ENCODE data around the gene FBXW7.

Gene FBXW7

GRCh38 chr4:152322656-152323055 lies 213.2 kb downstream of the FBXW7 start:
- DNase-seq: no peak

DNA sequence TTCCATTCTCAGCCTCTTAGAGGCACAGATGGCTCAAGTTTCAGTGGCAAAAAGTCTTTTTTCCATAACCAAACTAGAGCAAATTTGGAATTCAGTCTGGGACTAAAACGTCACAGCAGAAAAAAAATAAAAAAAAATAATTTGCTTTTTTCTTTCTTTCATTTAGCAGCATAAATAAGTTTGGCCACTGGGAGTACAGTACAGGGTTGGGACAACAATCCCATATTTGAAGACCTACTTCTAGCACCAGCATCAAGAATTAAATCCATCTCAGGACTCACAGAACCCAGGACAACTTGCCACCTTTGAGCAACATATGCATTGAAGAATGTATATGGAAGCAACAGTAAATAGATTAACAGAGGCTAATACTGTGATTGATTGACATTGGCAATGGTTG lies 214.0 kb downstream of the FBXW7 start:
- no peak for DNase-seq

GRCh38 chr4:152321398-152321797 lies 214.5 kb downstream of the FBXW7 start:
- no peak for DNase-seq

GRCh38 chr4:152316969-152317368 lies 218.9 kb downstream of the FBXW7 start:
- DNase-seq: no peak

GRCh38 chr4:152310257-152310656 lies 225.6 kb downstream of the FBXW7 start:
- no peak for DNase-seq

GRCh38 chr4:152309418-152309817 lies 226.5 kb downstream of the FBXW7 start:
- no peak for DNase-seq

- DNase-seq: no peak
Observed at GRCh38 chr4:152308951-152309350, 226.9 kb downstream of the FBXW7 start.

DNA sequence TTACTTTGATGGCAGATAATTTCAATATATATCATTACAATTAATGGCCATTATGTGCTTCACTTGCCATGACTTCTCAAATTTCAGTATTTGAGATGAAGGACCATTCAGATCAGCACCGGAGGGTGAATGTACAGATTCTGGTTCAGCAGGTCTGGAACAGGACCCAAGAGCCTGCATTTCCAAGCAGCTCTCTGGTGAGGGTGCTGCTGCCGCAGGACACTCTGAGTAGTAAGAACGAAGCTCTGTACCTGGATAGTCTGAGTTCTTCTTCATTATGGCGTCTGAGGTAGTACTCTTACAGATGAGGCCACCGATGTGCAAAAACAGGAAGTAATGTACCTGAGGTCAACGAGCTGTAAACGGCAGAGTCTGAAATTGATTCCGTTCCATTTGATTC lies 228.2 kb downstream of the FBXW7 start:
- no peak for DNase-seq

GRCh38 chr4:152306541-152306940 lies 229.4 kb downstream of the FBXW7 start:
- no peak for DNase-seq

DNA sequence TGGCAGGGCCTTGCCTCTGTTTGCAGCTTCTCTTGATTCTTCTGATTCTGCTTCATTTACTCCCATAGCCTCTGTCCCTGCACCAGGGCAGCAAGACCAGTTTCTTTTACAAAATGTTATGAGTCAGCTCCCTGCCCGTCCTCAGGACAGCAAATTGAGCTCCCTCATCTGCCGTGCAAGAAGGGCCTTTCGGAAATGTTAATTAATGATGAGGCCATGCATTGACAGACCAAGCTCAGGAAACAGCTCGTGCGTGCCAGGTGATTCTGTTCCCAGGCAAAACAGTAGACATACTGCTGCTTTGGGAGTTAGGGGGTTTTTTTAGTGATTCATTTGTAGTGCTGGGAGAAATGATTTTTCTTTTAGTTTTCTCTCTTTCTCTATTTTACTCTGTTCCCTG lies 231.7 kb downstream of the FBXW7 start:
- no peak for DNase-seq

GRCh38 chr4:152301381-152301780 lies 234.5 kb downstream of the FBXW7 start:
- DNase-seq: no peak

DNA sequence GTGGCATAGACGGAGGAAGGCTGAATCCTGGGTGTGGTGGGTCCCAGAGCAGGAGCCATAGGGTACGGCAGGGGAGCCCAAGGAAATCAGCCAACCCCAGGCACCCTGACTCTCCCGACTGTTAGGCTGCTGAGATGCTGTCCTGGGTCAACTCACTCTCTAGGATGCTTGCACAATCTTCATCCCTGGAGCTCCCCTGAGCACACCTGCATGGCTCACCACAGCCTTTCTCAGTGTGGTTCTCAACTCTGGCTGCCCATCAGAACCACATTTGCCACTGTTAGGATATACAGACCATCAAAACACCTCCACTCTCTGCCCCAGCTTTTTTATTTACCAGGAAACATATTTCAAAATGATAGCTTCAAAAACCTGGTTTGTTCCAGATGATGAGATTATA lies 236.3 kb downstream of the FBXW7 start:
- no peak for DNase-seq

DNA sequence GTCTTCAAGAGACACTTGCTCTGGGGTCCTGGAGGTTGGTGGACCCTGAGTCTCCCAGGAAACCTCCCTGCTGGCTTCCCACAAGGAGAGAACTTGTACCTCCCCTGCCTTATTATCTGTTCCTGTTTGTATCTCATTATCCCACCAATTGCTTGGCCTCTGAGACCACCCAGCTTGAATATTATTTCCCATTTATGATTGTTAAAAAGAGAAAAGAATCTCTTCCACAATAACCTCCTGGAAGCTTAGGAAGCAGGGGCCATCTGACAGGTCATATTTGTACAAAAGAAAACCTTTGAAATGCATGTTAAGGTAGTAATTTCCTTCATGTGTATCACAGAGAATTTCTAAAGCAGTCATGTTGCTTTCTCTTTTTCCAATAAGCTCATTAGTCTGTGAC lies 239.5 kb downstream of the FBXW7 start:
- DNase-seq: no peak

GRCh38 chr4:152294765-152295164 lies 241.1 kb downstream of the FBXW7 start:
- no peak for DNase-seq

DNA sequence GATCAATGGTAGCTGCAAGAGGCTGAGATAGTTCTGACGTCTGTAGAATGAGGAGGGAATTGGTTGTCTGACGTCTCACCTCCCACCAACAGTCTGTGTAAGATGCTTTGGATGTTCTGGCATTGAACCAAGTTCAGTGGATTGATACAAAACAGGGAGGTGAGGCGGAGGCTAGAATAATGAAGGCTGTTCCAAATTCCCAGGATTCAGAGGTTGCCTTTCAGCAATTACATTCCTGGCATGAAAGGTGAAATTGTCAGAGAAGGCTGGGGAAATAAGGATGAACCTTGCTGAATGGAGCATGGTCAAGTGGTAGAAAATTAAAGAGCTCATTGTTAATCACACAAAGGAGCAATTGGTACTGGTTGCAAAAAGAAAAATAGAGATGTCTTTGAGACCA lies 241.6 kb downstream of the FBXW7 start:
- DNase-seq: no peak

DNA sequence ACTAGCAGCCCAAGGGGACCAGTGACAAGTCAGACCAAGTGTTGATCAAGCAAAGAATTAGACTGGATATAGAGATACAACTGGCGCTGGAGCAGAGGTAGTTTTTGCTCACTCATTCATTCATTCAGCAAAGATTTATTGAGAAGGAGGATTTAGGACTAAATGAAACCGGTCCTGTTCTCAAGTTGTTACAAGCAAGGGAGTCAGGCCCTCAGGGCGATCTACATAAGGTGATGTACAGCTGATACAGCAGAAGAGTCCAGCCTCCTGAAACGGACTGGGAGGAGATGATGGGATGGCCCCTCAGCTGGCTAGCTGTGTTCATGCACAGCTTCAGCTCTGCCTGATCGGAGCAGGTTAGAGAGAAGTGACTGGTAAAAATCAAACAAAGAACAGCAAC lies 242.4 kb downstream of the FBXW7 start:
- DNase-seq: no peak

DNA sequence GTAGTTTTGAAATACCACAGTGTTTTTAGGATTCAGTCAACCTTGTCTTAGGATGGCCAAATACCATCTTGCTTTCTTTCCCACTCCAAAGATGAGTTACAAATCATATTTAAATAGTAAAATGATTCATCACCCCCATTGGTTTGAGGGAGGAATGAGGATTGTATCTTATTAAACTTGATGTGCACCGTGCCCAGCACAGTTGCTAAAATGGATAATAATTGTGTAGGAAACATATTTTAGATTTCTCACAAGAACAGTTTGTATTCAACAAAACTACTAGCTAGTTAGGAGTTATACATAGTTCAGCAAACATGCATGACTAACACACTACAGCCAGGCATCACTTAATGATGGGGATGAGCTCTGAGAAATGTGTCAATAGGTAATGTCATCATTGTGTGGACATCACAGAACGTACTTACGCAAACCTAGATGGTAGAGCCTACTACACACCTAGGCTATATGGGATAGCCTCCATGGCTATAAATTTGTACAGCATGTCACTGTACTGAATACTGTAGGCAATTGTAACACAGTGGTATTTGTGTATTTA lies 245.4 kb downstream of the FBXW7 start:
- DNase-seq: no peak

GRCh38 chr4:152289941-152290340 lies 246.0 kb downstream of the FBXW7 start:
- no peak for DNase-seq

DNA sequence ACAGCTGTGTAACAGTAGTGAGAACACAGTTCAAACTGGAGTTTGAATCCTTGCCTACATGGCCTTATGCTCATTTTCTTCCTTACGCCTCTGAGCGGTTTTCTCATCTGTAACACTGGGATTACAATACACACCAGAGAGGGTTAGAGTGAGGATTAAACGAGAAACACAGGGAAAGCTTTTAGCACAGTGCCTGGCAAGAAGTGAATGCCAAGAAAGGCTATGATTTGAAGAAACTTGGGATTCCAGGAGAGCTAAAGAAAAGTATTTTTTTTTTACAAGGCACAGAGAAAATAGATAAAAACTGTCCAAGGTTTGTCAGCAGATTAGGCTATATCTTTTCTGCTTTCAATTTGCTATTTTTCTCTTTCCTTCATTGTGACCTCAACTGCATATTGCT lies 246.4 kb downstream of the FBXW7 start:
- no peak for DNase-seq

DNA sequence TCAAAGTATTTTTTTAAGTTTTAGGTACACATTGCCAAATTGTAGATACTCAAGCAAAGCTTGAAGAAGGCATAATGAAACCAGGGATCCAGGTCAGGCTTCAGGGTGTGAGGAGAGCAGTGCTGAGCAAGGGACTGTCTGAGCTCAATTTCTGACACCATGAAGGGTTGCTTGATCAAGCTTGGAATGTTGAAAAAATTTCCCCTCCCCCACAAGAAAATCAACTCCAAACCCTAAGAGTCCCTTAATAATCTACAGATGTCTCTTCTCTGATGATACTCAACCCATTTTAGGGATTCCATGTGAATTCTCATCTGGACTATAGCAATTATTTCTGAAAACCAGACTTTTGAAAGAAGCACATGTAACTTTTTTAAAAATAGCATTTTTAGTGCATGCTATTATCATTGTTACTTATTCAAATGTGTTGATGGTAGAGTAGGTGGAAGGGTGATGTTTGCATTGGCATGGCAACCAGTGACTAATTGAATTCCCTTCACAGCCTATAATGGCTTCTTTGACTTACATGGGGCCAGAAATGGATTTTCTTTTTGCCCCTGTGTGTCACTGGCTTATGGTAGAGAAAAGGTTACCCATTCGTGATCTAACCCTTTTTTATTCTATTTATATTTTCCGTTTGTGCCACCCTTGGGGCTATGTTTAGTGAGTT lies 252.0 kb downstream of the FBXW7 start:
- no peak for DNase-seq

- DNase-seq: no peak
Observed at GRCh38 chr4:152281822-152282221, 254.1 kb downstream of the FBXW7 start.

- DNase-seq: no peak
Observed at GRCh38 chr4:152281211-152281610, 254.7 kb downstream of the FBXW7 start.

DNA sequence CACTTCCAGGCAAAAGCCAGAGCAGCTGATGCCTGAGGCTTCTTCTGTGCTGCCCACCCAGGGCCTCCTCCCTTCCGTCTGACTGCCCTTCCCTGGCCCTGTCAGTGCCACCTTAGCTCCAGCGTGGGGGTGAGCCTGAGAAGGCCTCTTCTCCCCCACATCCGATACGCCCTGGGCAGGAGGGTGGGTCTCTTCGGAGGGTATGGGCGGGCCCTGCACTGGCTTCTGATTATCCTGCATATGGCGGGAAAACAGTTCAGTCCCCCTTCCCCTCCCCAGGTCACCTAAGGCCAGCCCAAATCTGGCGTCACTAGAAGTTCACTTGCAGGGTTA lies 256.7 kb downstream of the FBXW7 start:
- DNase-seq: no peak

DNA sequence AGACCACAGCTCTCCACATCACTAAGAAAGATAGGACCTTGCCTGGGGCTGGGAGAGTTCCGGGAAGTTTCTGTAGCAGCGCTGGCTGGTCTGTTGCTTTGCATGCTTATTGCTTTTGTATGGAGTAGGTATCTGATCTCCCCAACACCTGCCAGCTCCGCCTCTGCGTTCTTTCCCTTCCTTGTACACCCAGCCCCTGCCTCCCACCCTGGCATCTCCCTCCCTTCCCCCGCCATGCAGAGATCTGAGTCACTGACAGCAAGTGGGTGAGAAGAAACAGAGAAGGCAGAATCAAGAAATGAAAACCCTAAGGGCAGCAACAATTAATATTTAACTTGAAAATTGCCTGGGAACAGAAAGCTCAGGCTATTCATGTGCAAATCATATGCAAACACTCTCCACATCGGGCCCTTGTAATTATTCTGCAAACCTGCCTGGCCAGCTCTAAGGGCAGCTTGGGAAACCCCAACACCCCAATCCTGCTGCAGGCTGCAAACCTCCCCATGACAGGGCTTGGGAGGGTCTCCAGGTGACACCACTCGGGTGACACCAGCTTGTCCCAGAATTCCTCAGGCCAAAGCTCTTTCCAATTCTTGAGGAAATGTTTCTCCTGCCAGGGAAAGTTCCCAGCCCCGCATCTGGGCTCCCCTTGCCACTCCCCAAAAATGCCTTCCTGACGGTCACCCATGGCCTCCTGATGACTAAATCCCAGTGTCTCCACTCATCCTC lies 257.2 kb downstream of the FBXW7 start:
- peak; percentile 18 for DNase-seq

DNA sequence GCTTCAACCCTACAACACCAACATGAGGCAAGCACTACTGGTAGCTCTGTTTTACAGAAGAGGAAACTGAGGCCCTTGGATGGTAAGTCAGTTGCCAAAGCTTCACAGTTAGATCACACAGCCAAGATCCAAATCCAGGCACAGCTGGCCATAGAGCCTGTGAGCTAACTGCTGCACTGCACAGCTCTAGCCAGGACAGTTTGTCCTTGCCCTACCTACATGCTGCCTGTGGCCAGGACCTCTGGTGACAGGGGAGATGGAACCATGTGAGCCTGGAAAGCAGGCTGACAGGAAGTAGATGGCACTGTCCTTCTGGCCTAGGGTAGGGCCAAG lies 257.8 kb downstream of the FBXW7 start:
- DNase-seq: no peak

Data from NCI-H2107 (cell line).